Activated CD4-positive, alpha-beta T cell treated with anti-CD3 and anti-CD28 coated beads, Interleukin-2, amount 10 ng/mL, durations not matched to agents 24 days and 14 days (primary cell): ENCODE results near the gene AKR1D1. TPM values are rescaled to one million over a fixed set of nuclear protein-coding genes. Genes with fewer than 3 reads are reported as not detected.
"Not testable (repeated sequence)": the region's sequence is repeated elsewhere in the genome, so short reads cannot be mapped to it uniquely, and the experiment has no call there.

Source experiments
- DNase-seq: peaks from one replicate; pipeline ENCODE4 v3.0.0; 2022
- H3K27ac Mint-ChIP-seq: one replicate; pipeline ENCODE4 v1.8.0; 2022; ENCODE audit warnings: mild to moderate bottlenecking, mixed read lengths
- H3K27me3 Mint-ChIP-seq: one replicate; pipeline ENCODE4 v1.8.0; 2022; ENCODE audit warnings: mixed read lengths
- H3K36me3 Mint-ChIP-seq: one replicate; pipeline ENCODE4 v1.8.0; 2022; ENCODE audit warnings: low read depth, mild to moderate bottlenecking, mixed read lengths
- H3K4me1 Mint-ChIP-seq: one replicate; pipeline ENCODE4 v1.8.0; 2021; ENCODE audit warnings: mixed read lengths
- H3K4me3 Mint-ChIP-seq: one replicate; pipeline ENCODE4 v1.8.0; 2022; ENCODE audit warnings: mild to moderate bottlenecking, moderate library complexity, mixed read lengths
- H3K9me3 Mint-ChIP-seq: one replicate; pipeline ENCODE4 v1.8.0; 2021; ENCODE audit warnings: mixed read lengths
- intact Hi-C: fragments of 100-400 bp; cut with micrococcal nuclease; formaldehyde crosslinking; loops from one replicate; pipeline ENCODE4 v1.15.1; 2023
- total RNA-seq: library from RNA; stranded (reverse); gene quantifications from 2 replicates; pipeline ENCODE4 v1.2.3, GENCODE V29; 2022

AKR1D1 gene, protein sequence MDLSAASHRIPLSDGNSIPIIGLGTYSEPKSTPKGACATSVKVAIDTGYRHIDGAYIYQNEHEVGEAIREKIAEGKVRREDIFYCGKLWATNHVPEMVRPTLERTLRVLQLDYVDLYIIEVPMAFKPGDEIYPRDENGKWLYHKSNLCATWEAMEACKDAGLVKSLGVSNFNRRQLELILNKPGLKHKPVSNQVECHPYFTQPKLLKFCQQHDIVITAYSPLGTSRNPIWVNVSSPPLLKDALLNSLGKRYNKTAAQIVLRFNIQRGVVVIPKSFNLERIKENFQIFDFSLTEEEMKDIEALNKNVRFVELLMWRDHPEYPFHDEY
- total RNA-seq, result not detected in 2 replicates

DNA sequence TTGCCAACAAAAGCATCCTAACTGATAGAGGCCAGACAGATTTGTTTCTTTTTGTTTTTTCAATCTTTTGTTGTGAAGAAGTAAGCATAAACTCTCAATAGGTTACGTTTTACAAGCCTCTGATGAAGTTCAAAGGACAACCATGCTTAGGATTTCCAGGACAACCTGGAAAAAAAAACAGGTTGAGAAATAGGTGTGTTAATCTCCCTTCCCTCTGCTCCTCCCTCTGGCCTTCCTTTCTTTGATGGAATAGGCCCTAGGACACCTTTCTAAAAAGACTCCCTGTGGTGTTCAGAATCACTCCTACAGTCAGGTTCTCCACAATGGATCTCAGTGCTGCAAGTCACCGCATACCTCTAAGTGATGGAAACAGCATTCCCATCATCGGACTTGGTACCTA lies at the start of gene AKR1D1:
TSS of gene AKR1D1 (plus strand) at position 264 of the 400 bp plus-strand sequence. CDS start at position 324, 60 bp downstream.
- Mint-ChIP-seq H3K9me3 (no peaks in the 10 kb centered on the region), H3K4me1 (no peaks in the 10 kb centered on the region), H3K27me3 (no peaks in the 10 kb centered on the region), H3K27ac (no peak within 1 kb of the TSS), H3K4me3 (no peak within 1 kb of the TSS), H3K36me3 (no peaks in the 10 kb centered on the region)
- no peak for DNase-seq
- intact Hi-C loops, result no loop called here

DNA sequence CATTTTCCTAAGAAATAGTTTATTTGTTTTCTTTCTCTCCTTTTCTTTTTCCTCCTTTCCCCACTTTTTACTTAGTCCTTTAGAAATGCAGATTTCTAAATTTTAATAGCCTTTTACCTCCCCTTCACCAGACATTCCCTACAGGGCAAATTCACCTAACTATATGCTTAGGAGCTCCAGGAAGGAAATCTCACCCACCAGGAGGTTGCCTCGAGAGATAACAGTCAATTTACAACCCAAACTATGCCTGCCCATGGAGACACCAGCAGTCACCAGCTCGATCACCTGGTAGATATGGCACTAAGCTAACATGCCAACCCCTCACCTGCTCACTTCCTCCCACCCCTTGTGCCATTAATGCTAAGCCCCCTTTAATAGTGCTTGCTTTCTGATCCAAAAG lies 49.2 kb upstream of the AKR1D1 start:
- intact Hi-C loops, result no loop called here
- Mint-ChIP-seq H3K4me3 (no peak overlapping the region), H3K9me3 (peaks cover 13% of the 10 kb centered on the region), H3K27me3 (peaks cover 13% of the 10 kb centered on the region), H3K4me1 (peaks cover 3% of the 10 kb centered on the region), H3K27ac (no peak overlapping the region), H3K36me3 (no peaks in the 10 kb centered on the region)
- no peak for DNase-seq

DNA sequence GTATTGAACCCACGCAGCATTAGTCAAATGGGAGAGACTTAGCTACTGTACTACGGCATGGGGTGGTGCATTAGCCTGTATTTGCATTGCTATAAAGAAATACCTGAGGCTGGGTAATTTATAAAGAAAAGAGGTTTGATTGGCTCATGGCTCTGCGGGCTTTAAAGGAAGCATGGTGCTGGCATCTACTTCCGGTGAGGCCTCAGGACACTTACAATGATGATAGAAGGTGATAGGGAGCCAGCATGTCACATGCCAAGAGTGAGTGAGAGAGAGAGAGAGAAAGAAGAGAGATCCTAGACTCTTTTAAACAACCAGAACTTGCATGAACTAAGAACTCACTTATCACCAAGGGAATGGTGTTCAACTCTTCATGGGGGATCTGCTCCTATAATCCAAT lies 47.1 kb upstream of the AKR1D1 start:
- peaks cover 6% of the 10 kb centered on the region for H3K9me3 Mint-ChIP-seq
- H3K27me3 Mint-ChIP-seq, result peaks cover 13% of the 10 kb centered on the region
- no peak for DNase-seq
- intact Hi-C loops, result no loop called here
- H3K27ac Mint-ChIP-seq, result no peak overlapping the region
- H3K36me3 Mint-ChIP-seq, result no peaks in the 10 kb centered on the region
- H3K4me3 Mint-ChIP-seq, result no peak overlapping the region
- H3K4me1 Mint-ChIP-seq, result peaks cover under 1% of the 10 kb centered on the region

DNA sequence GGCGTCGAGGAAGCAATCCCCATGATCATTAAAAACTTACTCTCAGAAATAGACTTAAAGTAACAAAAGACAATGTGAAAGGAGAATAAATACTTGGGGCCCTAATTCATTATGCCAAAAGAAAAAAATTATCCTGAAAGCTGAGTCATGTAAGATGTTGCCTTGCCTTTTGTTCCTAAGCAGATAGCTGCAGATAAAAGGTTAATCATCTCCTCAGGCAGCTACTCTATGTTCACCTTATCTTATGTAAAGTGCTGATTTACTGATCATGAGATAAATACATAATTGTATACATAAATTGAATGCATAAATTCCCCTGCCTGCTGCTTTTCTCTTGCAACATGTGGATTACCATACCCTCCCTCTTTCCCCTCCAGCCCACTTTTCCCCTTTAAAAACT lies 46.3 kb upstream of the AKR1D1 start:
- no peak overlapping the region for H3K27ac Mint-ChIP-seq
- no peaks in the 10 kb centered on the region for H3K36me3 Mint-ChIP-seq
- H3K9me3 Mint-ChIP-seq, result peaks cover 8% of the 10 kb centered on the region
- no peak for DNase-seq
- no peak overlapping the region for H3K4me3 Mint-ChIP-seq
- H3K4me1 Mint-ChIP-seq, result no peaks in the 10 kb centered on the region
- peaks cover 13% of the 10 kb centered on the region for H3K27me3 Mint-ChIP-seq
- intact Hi-C loops, result no loop called here

DNA sequence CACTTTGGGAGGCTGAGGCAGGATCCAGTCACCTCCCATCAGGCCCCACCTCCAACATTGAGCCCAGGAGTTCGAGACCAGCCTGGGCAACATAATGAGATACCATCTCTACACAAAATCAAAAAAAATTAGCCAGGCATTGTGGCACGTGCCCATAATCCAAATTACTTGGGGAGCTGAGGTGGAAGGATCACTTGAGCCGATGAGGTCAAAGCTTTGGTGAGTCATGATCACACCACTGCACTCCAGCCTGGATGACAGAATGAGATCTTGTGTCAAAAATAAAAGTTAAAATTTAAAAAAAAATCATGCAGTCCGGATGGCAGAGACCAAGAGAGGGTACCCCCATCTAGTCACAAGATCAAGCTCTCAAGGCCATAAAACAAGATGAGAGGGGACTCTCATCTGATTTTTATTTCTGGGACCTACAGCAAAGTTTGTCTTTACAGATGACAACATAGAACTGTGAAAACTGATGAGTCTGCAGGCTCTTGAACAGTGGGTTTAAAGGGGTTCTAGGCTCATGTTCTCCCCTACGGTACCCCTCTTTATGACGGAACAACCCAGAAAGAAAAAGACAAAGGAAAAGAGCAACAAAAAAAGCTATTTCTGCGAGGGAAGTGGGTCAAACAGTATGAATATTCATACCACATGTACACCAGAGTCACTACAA lies 45.4 kb upstream of the AKR1D1 start:
- H3K4me1 Mint-ChIP-seq, result no peaks in the 10 kb centered on the region
- no peak for DNase-seq
- no peak overlapping the region for H3K4me3 Mint-ChIP-seq
- H3K27me3 Mint-ChIP-seq, result peaks cover 13% of the 10 kb centered on the region
- H3K27ac Mint-ChIP-seq, result no peak overlapping the region
- intact Hi-C loops, result no loop called here
- H3K36me3 Mint-ChIP-seq, result no peaks in the 10 kb centered on the region
- H3K9me3 Mint-ChIP-seq, result peaks cover 11% of the 10 kb centered on the region

DNA sequence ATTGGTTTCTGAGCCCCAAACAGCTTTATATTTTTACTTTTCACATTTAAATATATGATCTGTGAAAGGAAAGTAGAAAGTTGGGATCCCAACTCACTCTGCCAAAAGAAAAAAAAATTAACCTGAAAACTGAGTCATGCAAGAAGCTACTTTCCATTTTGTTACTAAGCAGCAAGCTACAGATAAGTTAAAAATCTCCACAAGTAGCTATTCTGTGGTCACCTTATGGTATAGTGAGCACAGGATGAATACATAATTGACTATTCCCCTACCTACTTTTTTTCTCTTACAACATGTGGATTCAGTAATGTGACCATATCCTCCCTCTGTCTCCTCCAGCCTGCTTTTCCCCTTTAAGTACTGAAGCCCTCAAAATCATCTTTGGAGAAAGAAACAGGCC lies 44.1 kb upstream of the AKR1D1 start:
- Mint-ChIP-seq H3K36me3 (peaks cover 4% of the 10 kb centered on the region), H3K27ac (no peak overlapping the region), H3K9me3 (peaks cover 9% of the 10 kb centered on the region), H3K4me1 (no peaks in the 10 kb centered on the region), H3K27me3 (peaks cover 15% of the 10 kb centered on the region), H3K4me3 (no peak overlapping the region)
- intact Hi-C loops, result no loop called here
- DNase-seq, result no peak

DNA sequence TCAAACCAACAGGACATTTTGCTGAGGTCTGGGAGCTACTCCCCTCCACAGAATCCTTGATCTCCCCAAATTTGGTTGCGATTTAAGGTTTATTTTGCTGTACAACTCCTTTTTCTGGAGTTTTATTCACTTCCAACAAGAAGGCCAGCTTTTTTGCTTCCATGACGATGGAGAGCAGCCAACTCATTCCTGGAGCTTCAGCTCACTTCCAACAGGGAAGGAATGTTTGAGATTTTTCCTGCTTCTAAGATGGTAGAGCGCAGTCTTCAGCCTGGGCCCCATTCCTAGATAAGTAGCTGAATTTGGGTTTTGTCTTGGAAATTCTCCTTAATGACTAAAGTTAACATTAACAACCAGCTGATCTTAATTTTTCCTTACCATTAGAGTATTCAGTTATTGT lies 43.5 kb upstream of the AKR1D1 start:
- H3K36me3 Mint-ChIP-seq, result peaks cover 4% of the 10 kb centered on the region
- H3K9me3 Mint-ChIP-seq, result peaks cover 9% of the 10 kb centered on the region
- no peak for DNase-seq
- H3K4me3 Mint-ChIP-seq, result no peak overlapping the region
- intact Hi-C loops, result no loop called here
- H3K27ac Mint-ChIP-seq, result no peak overlapping the region
- peaks cover 15% of the 10 kb centered on the region for H3K27me3 Mint-ChIP-seq
- no peaks in the 10 kb centered on the region for H3K4me1 Mint-ChIP-seq

DNA sequence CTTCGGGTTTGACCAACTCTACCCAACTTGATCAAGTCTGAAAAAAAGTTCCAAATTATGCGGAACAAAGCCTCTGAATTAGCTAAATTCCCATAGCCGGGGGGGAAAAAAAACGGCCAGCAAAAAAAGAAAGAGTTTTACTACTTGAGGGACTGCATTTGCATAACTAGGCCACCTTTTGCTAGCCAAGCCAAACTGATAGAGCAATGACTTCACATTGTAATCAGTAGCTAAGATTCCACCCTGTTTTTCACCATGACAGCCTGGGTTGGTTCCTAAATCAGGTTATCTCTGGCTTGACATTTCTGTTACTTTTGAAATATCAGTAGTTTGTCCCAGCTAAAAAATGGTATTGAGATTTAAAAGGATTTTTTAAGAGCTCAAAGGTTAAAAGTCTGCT lies 43.0 kb upstream of the AKR1D1 start:
- intact Hi-C loops, result no loop called here
- Mint-ChIP-seq H3K27ac (no peak overlapping the region), H3K9me3 (peaks cover 9% of the 10 kb centered on the region), H3K4me1 (no peaks in the 10 kb centered on the region), H3K4me3 (no peak overlapping the region), H3K36me3 (peaks cover 4% of the 10 kb centered on the region), H3K27me3 (peaks cover 13% of the 10 kb centered on the region)
- DNase-seq, result no peak

DNA sequence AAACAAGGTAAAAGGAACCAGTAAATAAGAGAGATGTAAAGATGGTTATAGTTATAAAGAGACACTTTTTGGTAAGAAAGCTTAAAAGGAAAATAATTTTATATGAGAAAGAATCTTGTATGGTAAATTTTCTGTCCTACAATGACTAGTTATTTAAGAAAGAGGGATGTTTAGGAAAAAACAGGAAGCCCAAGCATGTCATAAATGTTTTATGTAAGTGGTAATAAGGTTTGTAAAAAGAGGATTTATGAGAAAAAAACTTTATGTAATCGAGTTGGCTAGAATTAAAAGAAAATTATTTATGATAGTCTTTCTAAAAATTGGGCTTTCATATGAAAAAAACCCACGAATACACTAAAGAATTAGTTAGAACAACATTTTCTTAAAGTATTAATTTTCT lies 40.1 kb upstream of the AKR1D1 start:
- no peak overlapping the region for H3K4me3 Mint-ChIP-seq
- H3K4me1 Mint-ChIP-seq, result no peaks in the 10 kb centered on the region
- peaks cover 14% of the 10 kb centered on the region for H3K27me3 Mint-ChIP-seq
- H3K36me3 Mint-ChIP-seq, result peaks cover 4% of the 10 kb centered on the region
- peaks cover 20% of the 10 kb centered on the region for H3K9me3 Mint-ChIP-seq
- no peak overlapping the region for H3K27ac Mint-ChIP-seq
- DNase-seq, result no peak
- intact Hi-C loops, result no loop called here

DNA sequence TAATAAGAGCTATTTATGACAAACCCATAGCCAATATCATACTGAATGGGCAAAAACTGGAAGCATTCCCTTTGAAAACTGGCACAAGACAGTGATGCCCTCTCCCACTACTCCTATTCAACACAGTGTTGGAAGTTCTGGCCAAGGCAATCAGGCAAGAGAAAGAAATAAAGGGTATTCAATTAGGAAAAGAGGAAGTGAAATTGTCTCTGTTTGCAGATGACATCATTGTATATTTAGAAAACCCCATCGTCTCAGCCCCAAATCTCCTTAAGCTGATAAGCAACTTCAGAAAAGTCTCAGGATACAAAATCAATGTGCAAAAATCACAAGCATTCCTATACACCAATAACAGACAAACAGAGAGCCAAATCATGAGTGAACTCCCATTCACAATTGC lies 36.2 kb upstream of the AKR1D1 start:
- Mint-ChIP-seq H3K27me3 (peaks cover 14% of the 10 kb centered on the region), H3K9me3 (peaks cover 19% of the 10 kb centered on the region)
- H3K4me1 Mint-ChIP-seq, H3K36me3 Mint-ChIP-seq, DNase-seq, intact Hi-C loops, H3K27ac Mint-ChIP-seq, H3K4me3 Mint-ChIP-seq: not testable (repeated sequence)

DNA sequence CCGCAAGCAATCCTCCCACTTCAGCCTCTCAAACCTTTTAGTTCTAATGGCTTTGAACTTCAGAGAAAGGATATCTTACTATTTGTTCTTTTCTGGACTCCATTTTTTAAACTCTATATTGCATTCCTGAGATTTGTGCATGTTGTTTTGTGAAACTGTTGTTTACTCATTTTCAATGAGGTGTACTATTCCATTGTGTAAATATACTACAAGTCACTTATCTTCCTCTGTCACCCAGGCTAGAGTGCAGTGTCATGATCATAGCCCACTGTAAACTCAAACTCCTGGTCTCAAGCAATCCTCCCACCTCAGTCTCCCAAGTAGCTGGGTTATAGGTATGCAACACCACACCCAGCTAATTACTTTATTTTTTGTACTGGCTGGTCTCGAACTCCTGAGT lies 31.4 kb upstream of the AKR1D1 start:
- H3K4me3 Mint-ChIP-seq, result no peak overlapping the region
- no peaks in the 10 kb centered on the region for H3K36me3 Mint-ChIP-seq
- intact Hi-C loops, result no loop called here
- no peak overlapping the region for H3K27ac Mint-ChIP-seq
- peaks cover 3% of the 10 kb centered on the region for H3K9me3 Mint-ChIP-seq
- DNase-seq, result no peak
- H3K4me1 Mint-ChIP-seq, result no peaks in the 10 kb centered on the region
- H3K27me3 Mint-ChIP-seq, result peaks cover 12% of the 10 kb centered on the region

DNA sequence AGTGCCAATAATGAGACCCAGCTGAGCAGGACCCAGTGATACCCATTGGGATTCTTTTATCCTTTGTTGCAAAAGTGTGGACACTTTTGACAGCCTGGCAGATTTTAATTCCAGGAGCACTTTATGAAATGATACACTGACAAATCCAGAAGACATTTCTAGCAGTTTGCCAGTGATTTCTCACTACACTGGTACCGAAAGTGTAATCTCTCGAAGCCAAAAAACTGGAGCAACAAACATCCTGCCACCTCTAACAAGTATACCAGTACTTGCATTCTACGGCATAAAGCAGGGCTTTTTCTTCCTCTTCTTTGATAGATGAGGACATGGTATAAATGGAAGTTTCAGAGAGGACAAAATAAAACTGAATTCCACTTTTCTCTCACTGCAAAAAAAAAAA lies 28.4 kb upstream of the AKR1D1 start:
- Mint-ChIP-seq H3K4me3 (no peak overlapping the region), H3K9me3 (peaks cover 7% of the 10 kb centered on the region), H3K36me3 (no peaks in the 10 kb centered on the region), H3K27ac (no peak overlapping the region), H3K27me3 (peaks cover 8% of the 10 kb centered on the region), H3K4me1 (no peaks in the 10 kb centered on the region)
- intact Hi-C loops, result no loop called here
- DNase-seq, result no peak

DNA sequence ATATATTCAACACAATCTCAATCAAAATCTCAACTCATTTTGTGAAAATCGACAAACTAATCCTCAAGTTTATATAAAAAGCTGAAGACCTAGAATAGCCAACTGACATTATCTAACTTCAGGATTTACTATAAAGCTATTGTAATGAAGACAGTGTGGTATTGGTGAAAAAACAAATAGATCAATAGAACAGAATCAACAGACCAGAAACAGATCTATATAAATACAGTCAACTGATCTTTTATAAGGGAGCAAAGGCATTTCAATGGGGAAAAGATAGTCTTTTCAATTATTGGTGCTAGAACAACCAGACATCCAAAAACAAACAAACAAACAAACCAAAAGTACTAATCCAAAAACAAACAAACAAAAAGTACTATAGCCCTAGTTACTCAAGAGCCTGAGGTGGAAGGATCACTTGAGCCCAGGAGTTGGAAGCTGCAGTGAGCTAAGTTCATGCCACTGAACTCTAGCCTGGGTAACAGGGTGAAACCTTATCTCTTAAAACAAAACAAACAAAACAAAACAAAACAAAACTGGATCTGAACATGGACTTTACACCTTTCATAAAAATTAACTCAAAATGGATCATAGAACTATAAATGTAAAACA lies 26.6 kb upstream of the AKR1D1 start:
- H3K9me3 Mint-ChIP-seq, result peaks cover 7% of the 10 kb centered on the region
- H3K4me1 Mint-ChIP-seq, result no peaks in the 10 kb centered on the region
- no peaks in the 10 kb centered on the region for H3K36me3 Mint-ChIP-seq
- intact Hi-C loops, result no loop called here
- no peak overlapping the region for H3K4me3 Mint-ChIP-seq
- peaks cover 7% of the 10 kb centered on the region for H3K27me3 Mint-ChIP-seq
- no peak overlapping the region for H3K27ac Mint-ChIP-seq
- no peak for DNase-seq

DNA sequence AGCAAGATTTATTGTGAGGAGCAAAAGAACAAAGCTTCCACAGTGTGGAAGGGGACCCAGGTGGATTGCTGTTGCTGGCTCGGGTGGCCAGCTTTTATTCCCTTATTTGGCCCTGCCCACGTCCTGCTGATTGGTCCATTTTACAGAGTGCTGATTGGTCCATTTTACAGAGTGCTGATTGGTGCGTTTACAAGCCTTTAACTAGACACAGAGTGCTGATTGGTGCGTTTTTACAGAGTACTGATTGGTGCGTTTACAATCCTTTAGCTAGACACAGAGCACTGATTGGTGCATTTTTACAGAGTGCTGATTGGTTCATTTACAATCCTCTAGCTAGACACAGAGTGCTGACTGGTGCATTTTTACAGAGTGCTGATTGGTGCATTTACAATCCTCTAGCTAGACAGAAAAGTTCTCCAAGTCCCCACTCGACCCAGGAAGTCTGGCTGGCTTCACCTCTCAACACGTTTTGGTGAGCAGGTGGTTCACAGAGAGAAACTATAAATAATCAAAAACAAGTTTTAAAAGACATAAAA lies 24.5 kb upstream of the AKR1D1 start:
- H3K27me3 Mint-ChIP-seq, intact Hi-C loops, H3K36me3 Mint-ChIP-seq, H3K4me1 Mint-ChIP-seq, H3K4me3 Mint-ChIP-seq, H3K9me3 Mint-ChIP-seq, H3K27ac Mint-ChIP-seq, DNase-seq: not testable (repeated sequence)
